ENCODE results near the gene GID4. TPM values are rescaled to one million over a fixed set of nuclear protein-coding genes. Genes with fewer than 3 reads are reported as not detected.

The GID4 gene
- total RNA-seq, 3 donors from 2014 or later (not counting 1 experiment from before 2014, with no cell fraction given), result 6.6 to 10.0 (median 6.9) TPM

GRCh38 chr17:18028114-18028951 lies 10.9 kb upstream of the GID4 start:
- intact Hi-C loops (cut with micrococcal nuclease), result no loop called here
- ATAC-seq, result no peak
- WGBS (ENCODE audit: insufficient coverage), result 96% methylated on average over 7 of the region's 11 CpGs
- H3K9me3 Mint-ChIP-seq, result no peaks in the 10 kb centered on the region
- Histone ChIP-seq H3K4me3 (ENCODE audit: low read length) (no peak overlapping the region), H3K9me3 (ENCODE audit: control insufficient read depth, insufficient read depth, low read length) (no peaks in the 10 kb centered on the region), H3K27me3 (ENCODE audit: control insufficient read depth, insufficient read depth, low read length) (no peaks in the 10 kb centered on the region), H3K27ac (ENCODE audit: low read length) (no peak overlapping the region), H3K4me1 (ENCODE audit: control insufficient read depth, insufficient read depth, low read length) (peaks cover 14% of the 10 kb centered on the region), H3K36me3 (ENCODE audit: control insufficient read depth, insufficient read depth, low read length) (peaks cover 24% of the 10 kb centered on the region)
- H3K4me1 Mint-ChIP-seq, result peaks cover under 1 to 11% of the 10 kb centered on the region in 2 donors
- DNase-seq, result no peak
- no peaks in the 10 kb centered on the region for H3K27me3 Mint-ChIP-seq (ENCODE audit: low read depth in 2 of 2)
- no peak overlapping the region for H3K4me3 Mint-ChIP-seq
- no peaks in the 10 kb centered on the region for H3K36me3 Mint-ChIP-seq
- TF ChIP-seq, protein P1, sequence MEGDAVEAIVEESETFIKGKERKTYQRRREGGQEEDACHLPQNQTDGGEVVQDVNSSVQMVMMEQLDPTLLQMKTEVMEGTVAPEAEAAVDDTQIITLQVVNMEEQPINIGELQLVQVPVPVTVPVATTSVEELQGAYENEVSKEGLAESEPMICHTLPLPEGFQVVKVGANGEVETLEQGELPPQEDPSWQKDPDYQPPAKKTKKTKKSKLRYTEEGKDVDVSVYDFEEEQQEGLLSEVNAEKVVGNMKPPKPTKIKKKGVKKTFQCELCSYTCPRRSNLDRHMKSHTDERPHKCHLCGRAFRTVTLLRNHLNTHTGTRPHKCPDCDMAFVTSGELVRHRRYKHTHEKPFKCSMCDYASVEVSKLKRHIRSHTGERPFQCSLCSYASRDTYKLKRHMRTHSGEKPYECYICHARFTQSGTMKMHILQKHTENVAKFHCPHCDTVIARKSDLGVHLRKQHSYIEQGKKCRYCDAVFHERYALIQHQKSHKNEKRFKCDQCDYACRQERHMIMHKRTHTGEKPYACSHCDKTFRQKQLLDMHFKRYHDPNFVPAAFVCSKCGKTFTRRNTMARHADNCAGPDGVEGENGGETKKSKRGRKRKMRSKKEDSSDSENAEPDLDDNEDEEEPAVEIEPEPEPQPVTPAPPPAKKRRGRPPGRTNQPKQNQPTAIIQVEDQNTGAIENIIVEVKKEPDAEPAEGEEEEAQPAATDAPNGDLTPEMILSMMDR (IDR thresholded peaks at IDR 0.05), result no peak
- H3K27ac Mint-ChIP-seq, result no peak overlapping the region

- peaks cover 19% of the 10 kb centered on the region for H3K36me3 ChIP-seq (ENCODE audit: control insufficient read depth, insufficient read depth, low read length)
- Mint-ChIP-seq H3K9me3 (no peaks in the 10 kb centered on the region), H3K4me1 (peaks cover 6 to 17% of the 10 kb centered on the region in 2 donors), H3K27ac (no peak overlapping the region), H3K36me3 (no peaks in the 10 kb centered on the region), H3K27me3 (ENCODE audit: low read depth in 2 of 2) (no peaks in the 10 kb centered on the region), H3K4me3 (no peak overlapping the region)
- DNase-seq (no peak), ATAC-seq (no peak)
- H3K9me3 ChIP-seq (ENCODE audit: control insufficient read depth, insufficient read depth, low read length), result no peaks in the 10 kb centered on the region
- WGBS (ENCODE audit: insufficient coverage), result 100% methylated on average over 6 of the region's 8 CpGs
- H3K27me3 ChIP-seq (ENCODE audit: control insufficient read depth, insufficient read depth, low read length), result no peaks in the 10 kb centered on the region
- peaks cover 16% of the 10 kb centered on the region for H3K4me1 ChIP-seq (ENCODE audit: control insufficient read depth, insufficient read depth, low read length)
- H3K27ac ChIP-seq (ENCODE audit: low read length), result no peak overlapping the region
- intact Hi-C loops (cut with micrococcal nuclease), result no loop called here
- no peak overlapping the region for H3K4me3 ChIP-seq (ENCODE audit: low read length)
- TF ChIP-seq, protein P1 (IDR thresholded peaks at IDR 0.05), result no peak
These were observed 10.2 kb upstream of the GID4 start for GRCh38 chr17:18028952-18029540.

GRCh38 chr17:18031955-18032354 lies 7.3 kb upstream of the GID4 start:
- H3K4me3 ChIP-seq (ENCODE audit: low read length), result no peak overlapping the region
- no peaks in the 10 kb centered on the region for H3K36me3 Mint-ChIP-seq
- no peaks in the 10 kb centered on the region for H3K27me3 ChIP-seq (ENCODE audit: control insufficient read depth, insufficient read depth, low read length)
- intact Hi-C loops (cut with micrococcal nuclease), result no loop called here
- H3K9me3 ChIP-seq (ENCODE audit: control insufficient read depth, insufficient read depth, low read length), result no peaks in the 10 kb centered on the region
- TF ChIP-seq, protein P1 (IDR thresholded peaks at IDR 0.05), result no peak
- H3K27ac Mint-ChIP-seq, result no peak overlapping the region
- peaks cover 10% of the 10 kb centered on the region for H3K36me3 ChIP-seq (ENCODE audit: control insufficient read depth, insufficient read depth, low read length)
- no peaks in the 10 kb centered on the region for H3K9me3 Mint-ChIP-seq
- no peaks in the 10 kb centered on the region for H3K27me3 Mint-ChIP-seq (ENCODE audit: low read depth in 2 of 2)
- 63% methylated on average over 2 of the region's 2 CpGs for WGBS (ENCODE audit: insufficient coverage)
- ATAC-seq (no peak), DNase-seq (no peak)
- peaks cover 6 to 13% of the 10 kb centered on the region in 2 donors for H3K4me1 Mint-ChIP-seq
- H3K4me3 Mint-ChIP-seq, result no peak overlapping the region
- H3K27ac ChIP-seq (ENCODE audit: low read length), result no peak overlapping the region
- peaks cover 2% of the 10 kb centered on the region for H3K4me1 ChIP-seq (ENCODE audit: control insufficient read depth, insufficient read depth, low read length)

Measured in natural killer cell (primary cell).